IPS DF 4.7 (cell line): Measurements from ENCODE around the gene PPP2R2B.

Source experiments
- DNase-seq: peaks from one replicate; pipeline ENCODE4 v3.0.0-alpha.2; 2013; ENCODE audit warnings: low spot score; ENCODE audit errors: extremely low read depth

PPP2R2B gene

GRCh38 chr5:146704949-146705665, 173.4 kb downstream of the PPP2R2B start:
- DNase-seq, result no peak

DNA sequence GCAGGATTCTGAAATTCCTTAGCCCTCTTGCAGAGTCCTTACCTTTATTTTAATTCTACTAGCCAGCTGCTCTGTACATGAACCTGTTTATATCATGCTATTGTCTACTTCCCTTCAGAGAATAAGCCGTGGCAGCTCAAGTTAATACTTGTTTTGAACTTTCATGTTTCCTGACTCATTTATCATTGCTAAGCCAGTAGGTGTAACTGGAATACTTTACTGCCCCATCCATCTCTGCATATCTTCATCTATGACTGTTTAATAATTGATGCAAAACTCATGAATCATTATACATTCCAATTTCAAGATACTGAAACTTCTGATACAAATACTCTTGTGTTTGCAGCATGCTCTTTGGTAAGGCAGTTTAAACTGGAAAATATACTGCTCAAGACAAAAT, 174.7 kb downstream of the PPP2R2B start:
- DNase-seq, result no peak

- no peak for DNase-seq
Observed at GRCh38 chr5:146703499-146703898, 175.1 kb downstream of the PPP2R2B start.

- DNase-seq, result no peak
Observed at GRCh38 chr5:146699664-146700418, 178.7 kb downstream of the PPP2R2B start.

- no peak for DNase-seq
Observed at GRCh38 chr5:146699138-146699537, 179.4 kb downstream of the PPP2R2B start.

DNA sequence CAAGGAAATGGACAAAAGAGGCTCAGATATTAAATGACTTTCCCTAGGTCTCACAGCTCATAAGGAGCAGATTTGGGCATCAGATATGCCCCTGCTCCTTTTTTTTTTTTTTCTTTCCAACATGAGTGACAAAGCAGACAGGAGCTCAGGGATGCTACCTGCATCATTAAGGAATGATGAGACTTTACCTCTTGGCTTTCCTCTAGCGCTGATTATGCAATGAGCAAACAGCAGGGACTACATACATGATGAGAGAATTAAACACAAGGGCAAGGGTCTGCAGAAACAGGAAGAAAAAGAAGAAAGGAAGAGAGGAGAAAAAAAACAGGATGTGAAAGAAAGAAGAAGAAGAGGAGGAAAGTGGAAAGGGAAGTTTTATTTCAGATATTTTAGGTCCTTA, 179.9 kb downstream of the PPP2R2B start:
- no peak for DNase-seq

- no peak for DNase-seq
Observed at GRCh38 chr5:146697211-146697610, 181.3 kb downstream of the PPP2R2B start.

DNA sequence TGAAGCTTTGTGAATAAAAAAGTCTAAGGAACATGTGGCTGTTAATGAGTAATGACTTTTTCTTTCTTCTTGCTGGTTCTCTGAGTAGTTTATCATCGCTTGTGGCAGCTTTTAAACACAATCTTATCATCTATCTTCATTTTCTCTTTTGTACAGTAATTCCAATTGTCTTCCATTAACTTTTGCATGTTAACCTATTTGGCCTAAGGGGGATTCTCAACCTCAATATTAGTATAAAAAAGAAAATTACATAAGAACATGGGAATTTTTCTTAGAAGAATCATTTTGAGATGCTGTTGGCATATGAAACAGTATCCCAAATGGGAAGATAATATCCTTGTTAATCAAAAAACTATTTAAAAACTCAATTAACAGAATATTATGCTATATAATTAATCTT, 182.9 kb downstream of the PPP2R2B start:
- DNase-seq, result no peak

DNA sequence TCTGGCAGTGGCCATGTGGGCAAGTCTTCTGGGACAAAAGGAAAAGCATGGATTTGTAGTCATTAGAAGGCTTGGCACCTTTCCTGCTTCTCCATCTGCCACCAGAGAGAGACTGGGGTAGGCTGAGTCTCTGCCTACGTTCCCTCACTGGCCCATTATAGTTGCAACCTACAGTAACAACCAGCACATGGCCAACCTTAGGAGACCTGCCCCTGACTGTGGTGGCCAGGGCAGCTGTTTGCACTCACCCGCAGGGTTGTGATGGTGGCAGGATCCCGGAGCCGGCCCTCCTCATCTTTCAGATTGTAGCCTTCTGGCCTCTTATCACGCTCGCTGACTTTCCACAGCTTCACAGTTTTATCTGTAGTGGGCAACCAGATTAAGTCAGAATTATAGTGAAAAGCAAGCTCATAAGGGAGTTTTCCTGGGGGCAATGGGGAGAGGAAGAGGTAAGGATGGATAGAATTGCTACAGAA, 187.6 kb downstream of the PPP2R2B start:
- DNase-seq, result no peak

DNA sequence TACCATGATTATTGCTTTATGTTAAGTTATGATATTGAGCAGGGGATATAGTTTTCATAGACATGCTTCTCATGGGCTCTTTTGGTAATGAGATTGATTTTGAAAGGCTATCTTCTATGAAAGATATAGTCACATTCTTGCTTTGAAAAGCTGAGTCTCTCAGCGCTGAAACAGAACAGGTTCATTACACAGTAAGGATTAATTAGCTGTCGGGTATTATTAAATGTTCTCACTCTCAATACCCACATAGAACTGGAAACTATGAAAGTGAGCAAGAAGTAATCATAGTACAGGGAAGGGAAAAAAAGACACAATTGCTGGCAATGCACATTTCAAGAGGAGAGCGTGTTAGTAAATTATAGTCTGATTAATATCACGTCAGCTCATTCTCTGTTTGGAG, 190.9 kb downstream of the PPP2R2B start:
- DNase-seq, result no peak

GRCh38 chr5:146683861-146684260, 194.7 kb downstream of the PPP2R2B start:
- DNase-seq, result no peak

DNA sequence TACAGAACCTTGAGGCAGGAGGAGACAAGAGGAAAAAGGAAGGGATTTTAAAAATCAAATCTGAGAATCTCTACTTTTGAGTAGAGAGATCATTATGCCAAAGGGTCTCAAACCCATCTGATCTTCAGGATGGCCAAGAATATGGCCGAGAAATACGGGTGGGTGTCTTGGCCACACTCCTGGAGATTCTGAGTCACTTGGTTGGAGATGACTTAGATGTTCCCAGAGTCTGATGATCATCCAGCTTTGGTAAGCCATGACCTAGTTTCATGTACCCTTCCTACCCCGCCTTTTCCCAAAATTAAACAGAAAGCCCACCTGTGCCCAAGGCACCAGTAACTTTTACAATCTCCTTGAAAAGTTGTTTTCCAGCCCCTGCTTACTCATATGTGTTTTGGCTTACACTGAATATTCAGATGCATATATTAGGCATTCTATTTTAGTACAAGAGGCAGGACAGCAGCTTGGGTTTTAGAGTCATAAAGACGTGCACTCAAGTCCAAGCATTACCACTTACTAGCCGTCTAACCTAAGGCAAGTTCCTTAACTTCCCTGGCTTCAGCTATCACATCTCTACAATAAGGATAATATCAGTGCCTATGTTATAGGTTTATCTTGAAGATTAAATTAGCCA, 195.5 kb downstream of the PPP2R2B start:
- DNase-seq, result no peak

GRCh38 chr5:146681585-146682105, 196.9 kb downstream of the PPP2R2B start:
- no peak for DNase-seq

DNA sequence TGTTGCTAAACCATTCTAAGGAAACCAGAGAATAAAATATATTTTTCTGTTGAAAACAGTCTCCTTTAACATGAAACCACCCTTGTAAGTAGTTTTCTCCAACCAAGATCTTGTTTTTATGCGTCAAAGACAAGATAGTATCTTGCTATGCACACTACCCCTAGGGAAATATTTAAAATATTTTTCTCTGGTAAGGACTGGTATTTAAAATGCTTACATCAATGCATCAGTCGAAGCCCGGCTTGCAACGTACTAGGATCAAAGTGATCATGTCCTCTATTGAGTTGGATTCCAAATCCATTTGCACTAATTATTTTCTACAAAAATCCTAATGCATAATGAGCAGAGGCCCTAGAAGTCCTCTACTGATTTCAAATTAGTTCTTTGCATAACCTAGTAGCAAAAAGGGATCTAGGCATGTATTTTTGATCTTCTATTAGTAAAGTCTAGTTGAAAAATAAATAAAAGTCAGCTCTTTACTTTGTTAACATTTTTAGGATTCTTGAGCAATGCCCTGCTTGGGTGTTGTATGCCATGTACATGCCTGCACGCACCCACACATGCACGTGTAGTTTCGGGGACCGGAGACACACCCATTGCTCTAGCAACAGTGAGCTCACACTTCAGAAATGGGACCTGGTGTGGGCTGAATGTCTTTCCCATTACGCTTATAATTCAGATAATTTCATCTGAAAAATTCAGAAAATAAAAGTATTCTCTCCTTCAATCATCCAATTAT, 197.5 kb downstream of the PPP2R2B start:
- no peak for DNase-seq

DNA sequence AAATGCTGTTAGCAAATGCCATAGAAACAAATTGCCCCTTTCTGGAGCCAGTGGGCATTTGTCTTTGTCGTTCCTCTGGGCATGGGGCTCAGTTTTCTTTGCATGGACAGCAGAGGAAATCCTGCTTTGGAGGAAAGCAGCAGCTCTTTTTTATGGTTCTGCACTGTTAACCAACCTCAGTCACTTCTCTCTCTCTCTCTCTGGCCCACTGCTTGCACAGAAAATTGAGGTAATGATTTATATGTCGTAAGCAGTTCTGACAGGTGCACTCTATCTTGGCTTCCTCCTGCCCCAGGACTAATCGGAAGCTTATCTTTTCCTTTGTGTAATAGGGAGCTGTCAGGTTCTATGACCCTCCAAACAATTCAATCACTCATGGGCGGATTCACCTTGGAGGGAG, 202.9 kb downstream of the PPP2R2B start:
- no peak for DNase-seq

GRCh38 chr5:146672866-146673265, 205.7 kb downstream of the PPP2R2B start:
- DNase-seq, result no peak

GRCh38 chr5:146671561-146672295, 206.8 kb downstream of the PPP2R2B start:
- no peak for DNase-seq

DNA sequence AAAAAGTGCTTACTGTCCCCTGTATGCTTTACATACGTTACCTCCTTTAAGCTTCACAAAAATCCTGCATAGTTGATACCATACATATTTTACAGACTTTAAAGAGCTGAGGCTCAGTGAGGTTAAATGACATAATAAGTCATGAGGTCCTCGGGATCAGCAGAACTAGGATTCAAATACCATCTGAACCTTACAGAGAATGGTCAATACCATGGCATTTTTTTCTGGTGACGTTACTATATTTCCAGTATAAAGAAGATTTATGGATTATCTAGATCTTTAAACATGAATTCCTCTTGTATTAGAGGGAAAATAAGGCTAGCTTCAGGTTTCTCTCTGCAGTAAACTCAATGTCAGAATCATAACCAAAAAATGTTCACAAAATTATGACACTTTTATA, 208.9 kb downstream of the PPP2R2B start:
- no peak for DNase-seq

- no peak for DNase-seq
Observed at GRCh38 chr5:146667633-146668272, 210.8 kb downstream of the PPP2R2B start.

DNA sequence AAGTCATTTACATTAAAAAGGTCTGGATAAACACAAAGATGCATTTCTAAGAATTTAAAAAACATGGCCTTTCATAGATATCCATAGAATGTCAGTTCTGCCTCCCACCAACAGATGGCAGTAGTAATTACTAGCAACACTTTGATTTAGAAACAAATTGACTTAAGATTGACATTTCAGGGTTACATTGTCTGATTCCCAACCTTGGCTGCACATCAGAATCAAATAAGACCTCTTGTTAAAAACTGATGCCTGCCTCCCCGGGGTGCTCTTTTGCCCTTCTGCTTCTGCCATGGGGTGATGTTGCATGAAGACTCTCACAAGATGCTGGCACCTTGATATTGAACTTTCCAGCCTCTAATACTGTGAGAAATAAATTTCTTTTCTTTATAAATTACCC, 216.3 kb downstream of the PPP2R2B start:
- DNase-seq, result no peak
